ENCODE data around the gene NR2C1.

Gene NR2C1

GRCh38 chr12:95072900-95073697 lies at the start of gene NR2C1:
TSS of gene NR2C1 (minus strand) at chr12:95073618. CDS start at chr12:95067384, 6,234 bp downstream.
- Histone ChIP-seq H3K4me3 (ENCODE audit: low read length) (peak within 1 kb of the TSS; percentile 78), H3K9me3 (ENCODE audit: low read length) (no peaks in the 10 kb centered on the region), H3K4me1 (ENCODE audit: insufficient read depth, low read length) (no peaks in the 10 kb centered on the region), H3K27me3 (ENCODE audit: insufficient read depth, low read length) (no peaks in the 10 kb centered on the region), H2AFZ (ENCODE audit: low read depth, low read length) (peak within 1 kb of the TSS; percentile 90), H3K36me3 (ENCODE audit: insufficient read depth, low read length) (peaks cover 13% of the 10 kb centered on the region)

GRCh38 chr12:95118788-95119179 lies 45.4 kb upstream of the NR2C1 start:
- no peak overlapping the region for H2AFZ ChIP-seq (ENCODE audit: low read depth, low read length)
- H3K36me3 ChIP-seq (ENCODE audit: insufficient read depth, low read length) = peaks cover 1% of the 10 kb centered on the region
- no peaks in the 10 kb centered on the region for H3K27me3 ChIP-seq (ENCODE audit: insufficient read depth, low read length)
- H3K4me3 ChIP-seq (ENCODE audit: low read length) = no peak overlapping the region
- H3K4me1 ChIP-seq (ENCODE audit: insufficient read depth, low read length) = no peaks in the 10 kb centered on the region
- H3K9me3 ChIP-seq (ENCODE audit: low read length) = no peaks in the 10 kb centered on the region

DNA sequence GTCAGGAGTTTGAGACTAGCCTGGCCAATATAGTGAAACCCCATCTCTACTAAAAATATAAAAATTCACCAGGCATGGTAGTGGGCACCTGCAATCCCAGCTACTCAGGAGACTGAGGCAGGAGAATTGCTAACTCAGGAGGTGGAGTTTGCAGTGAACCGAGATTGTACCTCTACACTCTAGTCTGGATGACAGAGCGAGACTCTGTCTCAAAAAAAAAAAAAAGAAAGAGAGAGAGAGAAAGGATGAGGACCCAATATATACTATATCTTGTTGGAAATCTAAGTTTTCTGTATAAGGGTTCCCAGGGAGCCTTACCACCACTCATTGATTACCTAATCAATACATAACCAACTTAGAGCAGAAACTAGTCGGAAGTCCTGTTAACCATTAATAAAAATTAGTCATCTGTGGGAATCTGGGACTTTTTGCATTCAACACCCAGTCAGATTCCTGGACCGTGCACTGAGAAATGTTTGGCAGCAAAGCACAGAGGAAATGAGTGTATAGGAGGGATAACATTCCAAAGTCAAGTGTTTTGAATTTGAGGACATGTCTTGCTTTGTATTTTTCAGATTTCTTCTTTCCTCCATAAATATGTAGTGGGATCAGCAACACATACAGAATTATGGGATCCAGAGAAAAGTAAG lies 44.8 kb upstream of the NR2C1 start:
- Histone ChIP-seq H3K4me3 (ENCODE audit: low read length) (no peak overlapping the region), H2AFZ (ENCODE audit: low read depth, low read length) (no peak overlapping the region), H3K27me3 (ENCODE audit: insufficient read depth, low read length) (no peaks in the 10 kb centered on the region), H3K4me1 (ENCODE audit: insufficient read depth, low read length) (no peaks in the 10 kb centered on the region), H3K9me3 (ENCODE audit: low read length) (no peaks in the 10 kb centered on the region), H3K36me3 (ENCODE audit: insufficient read depth, low read length) (no peaks in the 10 kb centered on the region)

GRCh38 chr12:95117178-95117599 lies 43.8 kb upstream of the NR2C1 start:
- H3K4me3 ChIP-seq (ENCODE audit: low read length) = no peak overlapping the region
- no peaks in the 10 kb centered on the region for H3K9me3 ChIP-seq (ENCODE audit: low read length)
- H3K36me3 ChIP-seq (ENCODE audit: insufficient read depth, low read length) = peaks cover 7% of the 10 kb centered on the region
- no peak overlapping the region for H2AFZ ChIP-seq (ENCODE audit: low read depth, low read length)
- no peaks in the 10 kb centered on the region for H3K27me3 ChIP-seq (ENCODE audit: insufficient read depth, low read length)
- H3K4me1 ChIP-seq (ENCODE audit: insufficient read depth, low read length) = no peaks in the 10 kb centered on the region

DNA sequence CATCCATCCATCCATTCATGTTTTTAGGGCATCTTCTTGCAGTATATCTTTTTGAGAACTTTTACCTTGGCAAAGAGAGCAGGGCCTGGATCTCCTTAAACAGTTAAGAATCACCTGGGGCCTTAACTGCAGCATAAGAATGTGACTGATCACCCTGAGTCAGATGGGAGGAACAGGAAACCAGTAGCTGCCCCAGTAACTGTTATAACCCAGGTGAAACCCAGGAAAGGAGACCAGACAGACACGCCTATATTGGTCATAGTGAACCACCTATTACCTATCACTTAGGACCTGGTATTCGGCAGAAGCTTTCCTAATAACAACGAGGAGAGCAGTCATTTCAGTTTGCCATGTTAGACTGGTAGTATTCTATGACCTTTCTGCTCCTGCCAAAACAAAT lies 43.4 kb upstream of the NR2C1 start:
- H3K4me3 ChIP-seq (ENCODE audit: low read length) = no peak overlapping the region
- no peaks in the 10 kb centered on the region for H3K9me3 ChIP-seq (ENCODE audit: low read length)
- peaks cover 7% of the 10 kb centered on the region for H3K36me3 ChIP-seq (ENCODE audit: insufficient read depth, low read length)
- H3K4me1 ChIP-seq (ENCODE audit: insufficient read depth, low read length) = no peaks in the 10 kb centered on the region
- no peak overlapping the region for H2AFZ ChIP-seq (ENCODE audit: low read depth, low read length)
- no peaks in the 10 kb centered on the region for H3K27me3 ChIP-seq (ENCODE audit: insufficient read depth, low read length)

GRCh38 chr12:95116341-95116740 lies 42.9 kb upstream of the NR2C1 start:
- Histone ChIP-seq H3K4me3 (ENCODE audit: low read length) (no peak overlapping the region), H2AFZ (ENCODE audit: low read depth, low read length) (no peak overlapping the region), H3K27me3 (ENCODE audit: insufficient read depth, low read length) (no peaks in the 10 kb centered on the region), H3K9me3 (ENCODE audit: low read length) (no peaks in the 10 kb centered on the region), H3K36me3 (ENCODE audit: insufficient read depth, low read length) (peaks cover 7% of the 10 kb centered on the region), H3K4me1 (ENCODE audit: insufficient read depth, low read length) (no peaks in the 10 kb centered on the region)

GRCh38 chr12:95115641-95116040 lies 42.2 kb upstream of the NR2C1 start:
- Histone ChIP-seq H2AFZ (ENCODE audit: low read depth, low read length) (no peak overlapping the region), H3K27me3 (ENCODE audit: insufficient read depth, low read length) (no peaks in the 10 kb centered on the region), H3K4me3 (ENCODE audit: low read length) (no peak overlapping the region), H3K36me3 (ENCODE audit: insufficient read depth, low read length) (peaks cover 10% of the 10 kb centered on the region), H3K9me3 (ENCODE audit: low read length) (no peaks in the 10 kb centered on the region), H3K4me1 (ENCODE audit: insufficient read depth, low read length) (no peaks in the 10 kb centered on the region)

DNA sequence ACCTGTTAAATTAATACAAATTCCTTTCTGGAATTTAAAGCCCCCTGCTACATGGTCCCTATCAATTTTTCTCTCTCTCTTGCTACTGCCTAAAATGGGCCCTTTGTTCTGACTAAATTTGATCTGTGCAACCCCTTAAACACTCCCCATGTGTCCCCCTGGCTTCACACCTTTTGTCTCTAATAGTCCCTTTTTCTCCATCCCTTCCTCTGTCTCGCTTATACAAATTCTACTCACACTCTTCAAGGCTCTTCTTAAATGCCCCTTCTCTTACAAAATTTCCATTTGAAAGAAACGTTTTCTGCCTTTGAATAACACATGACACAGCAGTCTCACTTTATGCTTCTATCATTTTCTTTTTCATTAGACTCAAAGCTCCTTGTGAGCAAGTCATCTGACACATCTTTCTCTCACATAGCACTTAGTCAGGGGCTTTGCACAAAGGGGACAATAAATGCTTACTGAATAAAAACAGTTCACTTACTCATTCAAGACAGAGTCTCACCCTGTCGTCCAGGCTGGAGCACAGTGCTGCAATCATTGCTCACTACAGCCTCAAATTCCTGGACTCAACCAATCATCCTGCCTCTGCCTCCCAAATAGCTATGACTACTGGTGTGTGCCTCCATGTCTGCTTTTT lies 41.5 kb upstream of the NR2C1 start:
- Histone ChIP-seq H3K36me3 (ENCODE audit: insufficient read depth, low read length) (peaks cover 11% of the 10 kb centered on the region), H3K9me3 (ENCODE audit: low read length) (no peaks in the 10 kb centered on the region), H3K27me3 (ENCODE audit: insufficient read depth, low read length) (no peaks in the 10 kb centered on the region), H2AFZ (ENCODE audit: low read depth, low read length) (no peak overlapping the region), H3K4me3 (ENCODE audit: low read length) (no peak overlapping the region), H3K4me1 (ENCODE audit: insufficient read depth, low read length) (no peaks in the 10 kb centered on the region)

- no peak overlapping the region for H2AFZ ChIP-seq (ENCODE audit: low read depth, low read length)
- no peaks in the 10 kb centered on the region for H3K4me1 ChIP-seq (ENCODE audit: insufficient read depth, low read length)
- H3K27me3 ChIP-seq (ENCODE audit: insufficient read depth, low read length) = no peaks in the 10 kb centered on the region
- H3K36me3 ChIP-seq (ENCODE audit: insufficient read depth, low read length) = peaks cover 52% of the 10 kb centered on the region
- no peaks in the 10 kb centered on the region for H3K9me3 ChIP-seq (ENCODE audit: low read length)
- H3K4me3 ChIP-seq (ENCODE audit: low read length) = no peak overlapping the region
These were observed 33.9 kb upstream of the NR2C1 start for GRCh38 chr12:95107362-95107761.

GRCh38 chr12:95105540-95105939 lies 32.1 kb upstream of the NR2C1 start:
- H3K4me3 ChIP-seq (ENCODE audit: low read length) = no peak overlapping the region
- no peaks in the 10 kb centered on the region for H3K9me3 ChIP-seq (ENCODE audit: low read length)
- no peak overlapping the region for H2AFZ ChIP-seq (ENCODE audit: low read depth, low read length)
- H3K27me3 ChIP-seq (ENCODE audit: insufficient read depth, low read length) = no peaks in the 10 kb centered on the region
- peaks cover 53% of the 10 kb centered on the region for H3K36me3 ChIP-seq (ENCODE audit: insufficient read depth, low read length)
- no peaks in the 10 kb centered on the region for H3K4me1 ChIP-seq (ENCODE audit: insufficient read depth, low read length)

- Histone ChIP-seq H3K4me1 (ENCODE audit: insufficient read depth, low read length) (no peaks in the 10 kb centered on the region), H3K27me3 (ENCODE audit: insufficient read depth, low read length) (no peaks in the 10 kb centered on the region), H2AFZ (ENCODE audit: low read depth, low read length) (no peak overlapping the region), H3K4me3 (ENCODE audit: low read length) (no peak overlapping the region), H3K36me3 (ENCODE audit: insufficient read depth, low read length) (peaks cover 55% of the 10 kb centered on the region), H3K9me3 (ENCODE audit: low read length) (no peaks in the 10 kb centered on the region)
These were observed 31.6 kb upstream of the NR2C1 start for GRCh38 chr12:95104919-95105452.

- Histone ChIP-seq H2AFZ (ENCODE audit: low read depth, low read length) (no peak overlapping the region), H3K27me3 (ENCODE audit: insufficient read depth, low read length) (no peaks in the 10 kb centered on the region), H3K4me3 (ENCODE audit: low read length) (no peak overlapping the region), H3K4me1 (ENCODE audit: insufficient read depth, low read length) (no peaks in the 10 kb centered on the region), H3K9me3 (ENCODE audit: low read length) (no peaks in the 10 kb centered on the region), H3K36me3 (ENCODE audit: insufficient read depth, low read length) (peaks cover 42% of the 10 kb centered on the region)
These were observed 29.7 kb upstream of the NR2C1 start for GRCh38 chr12:95102916-95103671.

Data from neuron (in vitro differentiated cells).